NB4 (cell line): ENCODE results near the gene PDZK1IP1.

ENCODE experiments used
- DNase-seq: peaks from one replicate; pipeline ENCODE4 v3.0.0; 2010; ENCODE audit warnings: low read depth
- H3K4me3 ChIP-seq: one replicate; pipeline ENCODE4 v1.5.1; 2011; ENCODE audit warnings: mild to moderate bottlenecking, low read depth, low read length, moderate library complexity
- MYC ChIP-seq: IDR thresholded peaks from 2 replicates; pipeline ENCODE4 v1.6.1; 2011; ENCODE audit warnings: low read depth, low read length
- POLR2A ChIP-seq: IDR thresholded peaks from 2 replicates; pipeline ENCODE4 v1.6.1; 2011; ENCODE audit warnings: mild to moderate bottlenecking; ENCODE audit not compliant: insufficient read length; ENCODE audit errors: extremely low read depth
- TF ChIP-seq, protein P1 (sequence below): IDR thresholded peaks from 2 replicates; pipeline ENCODE4 v1.6.1; 2011; ENCODE audit warnings: low read depth, low read length
- TF ChIP-seq, protein P2 (sequence below): IDR thresholded peaks from one replicate; pipeline ENCODE4 v1.5.1; 2012; ENCODE audit warnings: low read depth, low read length

Gene PDZK1IP1

DNA sequence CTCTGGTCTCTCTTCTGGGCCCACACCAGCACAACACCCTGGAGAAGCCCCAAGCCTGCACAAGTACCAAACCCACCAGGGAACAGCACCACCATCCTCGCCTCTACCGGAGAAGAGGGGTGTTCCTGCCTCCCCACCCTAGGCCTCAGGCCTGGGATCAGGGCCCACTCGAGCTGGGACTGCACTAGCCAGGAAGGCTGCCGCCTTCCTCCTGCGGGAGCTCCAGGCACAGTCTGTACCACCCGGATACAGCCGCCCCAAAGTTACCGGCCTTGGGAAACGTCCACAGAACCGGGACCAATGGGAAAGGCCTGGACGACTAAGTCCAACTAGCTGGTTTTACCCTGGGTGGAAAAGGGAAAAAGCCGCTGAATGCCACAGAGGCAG lies 38.8 kb upstream of the PDZK1IP1 start:
- no peak overlapping the region for H3K4me3 ChIP-seq
- DNase-seq, result no peak
- TF ChIP-seq MYC (no peak), POLR2A (no peak)
- TF ChIP-seq, protein P1, sequence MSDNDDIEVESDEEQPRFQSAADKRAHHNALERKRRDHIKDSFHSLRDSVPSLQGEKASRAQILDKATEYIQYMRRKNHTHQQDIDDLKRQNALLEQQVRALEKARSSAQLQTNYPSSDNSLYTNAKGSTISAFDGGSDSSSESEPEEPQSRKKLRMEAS, result no peak
- TF ChIP-seq, protein P2, sequence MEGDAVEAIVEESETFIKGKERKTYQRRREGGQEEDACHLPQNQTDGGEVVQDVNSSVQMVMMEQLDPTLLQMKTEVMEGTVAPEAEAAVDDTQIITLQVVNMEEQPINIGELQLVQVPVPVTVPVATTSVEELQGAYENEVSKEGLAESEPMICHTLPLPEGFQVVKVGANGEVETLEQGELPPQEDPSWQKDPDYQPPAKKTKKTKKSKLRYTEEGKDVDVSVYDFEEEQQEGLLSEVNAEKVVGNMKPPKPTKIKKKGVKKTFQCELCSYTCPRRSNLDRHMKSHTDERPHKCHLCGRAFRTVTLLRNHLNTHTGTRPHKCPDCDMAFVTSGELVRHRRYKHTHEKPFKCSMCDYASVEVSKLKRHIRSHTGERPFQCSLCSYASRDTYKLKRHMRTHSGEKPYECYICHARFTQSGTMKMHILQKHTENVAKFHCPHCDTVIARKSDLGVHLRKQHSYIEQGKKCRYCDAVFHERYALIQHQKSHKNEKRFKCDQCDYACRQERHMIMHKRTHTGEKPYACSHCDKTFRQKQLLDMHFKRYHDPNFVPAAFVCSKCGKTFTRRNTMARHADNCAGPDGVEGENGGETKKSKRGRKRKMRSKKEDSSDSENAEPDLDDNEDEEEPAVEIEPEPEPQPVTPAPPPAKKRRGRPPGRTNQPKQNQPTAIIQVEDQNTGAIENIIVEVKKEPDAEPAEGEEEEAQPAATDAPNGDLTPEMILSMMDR, result no peak

DNA sequence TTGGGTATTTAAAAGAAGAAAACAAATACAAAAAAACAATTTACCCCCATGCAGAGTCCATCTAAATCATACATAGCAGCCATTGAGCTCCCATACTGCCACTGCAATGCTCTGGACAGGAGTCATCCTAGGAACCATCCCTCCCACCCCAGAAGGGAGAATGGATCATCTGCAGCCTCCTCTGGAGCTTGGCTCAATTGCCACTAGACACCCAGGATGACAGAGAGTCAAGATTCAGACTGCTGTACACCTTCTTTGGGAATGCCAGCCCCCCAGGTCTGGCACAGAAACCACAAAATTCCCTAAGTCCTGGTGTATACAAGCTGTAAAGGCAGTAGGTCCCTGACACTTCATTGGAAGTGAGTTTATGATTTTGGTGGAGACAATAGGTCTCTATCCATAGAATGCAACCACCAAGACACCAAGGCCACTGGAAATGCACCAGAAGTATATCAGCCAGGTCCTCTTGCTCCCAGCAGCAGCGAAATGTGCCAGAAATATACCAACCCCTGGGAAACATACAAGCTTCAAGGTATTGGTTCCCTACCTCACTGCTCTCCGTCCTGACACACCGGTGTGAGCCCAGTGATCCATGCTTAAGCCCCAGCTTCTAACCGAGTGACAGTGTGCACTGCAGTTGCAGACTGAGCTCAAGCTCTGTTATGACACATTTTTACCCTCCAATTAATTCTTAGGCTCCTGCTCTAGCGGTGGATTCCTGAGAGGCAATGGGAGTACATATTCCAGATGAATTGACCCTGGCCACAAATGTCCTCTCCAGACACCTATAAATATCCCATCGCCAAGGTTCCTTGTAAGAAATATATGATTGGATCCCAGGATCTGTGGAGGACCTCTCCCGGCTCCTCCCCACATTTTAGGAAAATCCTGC lies 37.8 kb upstream of the PDZK1IP1 start:
- H3K4me3 ChIP-seq, result no peak overlapping the region
- DNase-seq, result no peak
- TF ChIP-seq, protein P2, result no peak
- no peak for TF ChIP-seq POLR2A
- TF ChIP-seq MYC, result no peak
- TF ChIP-seq, protein P1, result no peak

DNA sequence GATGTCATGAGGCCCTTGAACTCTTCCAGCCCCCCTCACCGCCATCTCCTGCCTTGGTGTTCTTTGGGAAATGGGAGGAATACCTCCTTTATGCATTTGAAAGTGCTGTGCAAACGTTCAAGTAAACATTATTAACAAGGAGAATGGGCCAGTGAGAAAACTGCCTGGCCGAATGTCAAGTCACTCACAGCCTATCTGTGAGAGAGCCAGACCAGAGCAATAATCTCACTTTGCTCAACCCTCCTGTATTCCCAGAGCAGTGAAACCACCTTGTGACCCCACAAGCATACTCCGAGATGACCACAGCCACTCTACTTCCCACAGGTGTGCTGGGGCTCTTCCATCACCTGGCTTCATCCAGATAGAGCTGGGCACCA lies 37.0 kb upstream of the PDZK1IP1 start:
- DNase-seq, result no peak
- H3K4me3 ChIP-seq, result no peak overlapping the region
- no peak for TF ChIP-seq MYC
- TF ChIP-seq, protein P1, result no peak

DNA sequence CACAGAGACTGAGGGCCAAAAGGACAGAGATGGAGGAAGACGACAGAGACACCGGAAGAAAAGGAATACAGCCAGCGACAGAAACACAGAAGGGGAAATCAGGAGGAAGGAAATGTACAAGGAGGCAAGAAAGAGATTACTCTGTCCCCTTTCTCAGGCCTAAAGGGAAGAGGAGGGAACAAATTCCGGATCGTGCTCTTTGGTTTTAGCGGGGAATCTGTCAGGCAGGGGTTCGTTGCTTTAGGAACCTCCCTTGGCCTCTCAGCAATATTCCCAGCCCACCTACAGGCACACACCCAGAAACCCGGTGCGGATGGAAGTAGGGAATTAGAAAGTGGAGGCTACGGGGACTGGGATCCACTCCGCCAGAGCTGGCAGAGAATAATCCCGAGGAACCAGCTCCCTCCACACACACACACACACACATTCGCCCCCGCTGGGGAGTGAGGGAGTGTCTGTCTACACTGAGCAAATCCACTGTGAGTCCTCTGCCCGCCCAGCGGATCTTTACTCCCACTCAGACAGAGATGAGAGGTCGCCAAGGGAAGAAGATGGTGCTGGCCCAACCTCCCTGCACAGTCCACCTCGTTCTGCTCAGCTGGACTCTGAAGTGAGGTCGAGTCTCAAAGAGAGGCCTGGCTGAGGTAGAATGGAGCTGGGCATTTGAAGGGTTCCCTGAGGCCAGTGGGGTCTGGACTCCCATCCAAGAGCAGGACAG lies 36.4 kb upstream of the PDZK1IP1 start:
- no peak for DNase-seq
- no peak for TF ChIP-seq POLR2A
- H3K4me3 ChIP-seq, result no peak overlapping the region

DNA sequence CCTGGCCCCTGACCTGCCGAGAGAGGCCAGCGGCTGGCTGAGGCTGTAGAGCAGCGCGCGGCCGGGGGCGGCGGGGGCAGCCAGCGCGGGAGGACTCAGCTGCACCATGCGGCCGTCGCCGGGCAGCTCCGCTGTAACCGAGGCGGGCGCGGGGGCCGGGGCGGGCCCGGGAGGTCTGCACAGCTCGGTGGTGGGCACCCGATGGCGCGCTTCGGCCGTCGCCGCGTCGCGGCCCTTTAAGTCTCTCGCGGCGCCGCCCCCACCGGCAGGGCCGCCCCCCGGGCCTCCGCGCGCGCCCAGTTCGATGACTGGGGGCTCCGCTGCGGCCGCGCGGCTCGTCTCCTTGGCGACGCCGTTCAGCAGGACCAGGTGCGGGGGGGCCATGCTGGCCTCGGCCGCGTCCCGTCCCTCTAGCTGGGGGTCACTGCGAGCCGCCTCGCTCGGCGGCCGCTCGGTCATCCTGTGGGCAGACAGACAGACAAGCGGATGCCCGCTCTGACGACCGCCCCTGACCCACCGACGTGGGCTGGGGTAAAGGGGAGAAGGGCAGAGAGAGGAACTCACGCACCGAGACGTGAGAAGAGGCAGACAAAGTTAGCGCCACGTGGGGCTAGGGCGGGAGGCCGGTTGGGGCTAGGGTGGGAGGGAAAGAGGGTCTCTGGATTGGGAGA lies 35.7 kb upstream of the PDZK1IP1 start:
- TF ChIP-seq MYC, result no peak
- TF ChIP-seq, protein P1, result no peak
- no peak for TF ChIP-seq POLR2A
- TF ChIP-seq, protein P2, result no peak
- no peak for DNase-seq
- no peak overlapping the region for H3K4me3 ChIP-seq

DNA sequence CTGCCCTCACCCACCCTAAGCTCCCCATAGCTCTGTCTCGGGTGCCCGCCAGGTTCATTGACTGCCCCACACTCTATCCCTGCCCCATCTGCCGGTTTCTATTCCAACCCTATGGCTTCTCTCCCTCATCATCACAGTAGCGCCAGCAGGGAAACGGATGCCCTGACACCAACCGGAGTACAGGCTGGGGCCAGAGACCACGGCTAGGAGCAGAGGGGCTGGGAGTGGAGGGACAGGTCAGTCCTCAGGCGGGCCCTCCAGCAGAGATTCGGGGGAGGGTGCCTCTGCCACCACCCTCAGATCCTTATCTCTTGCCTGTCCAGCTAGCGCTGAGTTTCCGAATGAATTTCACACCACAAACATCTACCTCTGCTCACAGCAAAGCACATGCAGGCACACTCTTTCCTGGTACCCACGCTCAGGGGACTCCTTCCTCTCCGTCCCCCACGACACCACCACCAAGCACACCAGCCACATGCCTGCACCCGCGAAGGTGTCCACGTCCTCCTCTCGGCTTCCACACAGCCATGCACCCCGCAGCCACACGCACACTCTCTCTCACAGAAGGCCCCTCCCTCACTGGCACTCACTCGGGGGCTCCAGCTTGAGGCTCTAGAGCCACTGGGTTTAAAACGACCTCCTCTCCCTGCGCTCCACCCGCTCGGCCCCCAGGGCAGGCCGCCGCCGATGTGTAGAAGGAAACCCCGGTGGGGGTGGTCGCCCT lies 35.0 kb upstream of the PDZK1IP1 start:
- TF ChIP-seq MYC, result no peak
- no peak overlapping the region for H3K4me3 ChIP-seq
- no peak for DNase-seq
